Adrenal gland (tissue), 5 donors: ENCODE measurements around the gene SMYD1.

Experiments
- POLR2A ChIP-seq, 2 donors: fragments of 450-650 bp; IDR thresholded peaks; one replicate each; pipeline ENCODE4 v1.6.1; 2017; ENCODE audit warnings: antibody characterized with exemption in 2 of 2, mild to moderate bottlenecking in 2 of 2, moderate library complexity in 1 of 2
- TF ChIP-seq, protein P1 (sequence below), 6 experiments: fragments of 450-650 bp in 4 of 6; fragments of 200-600 bp in 2 of 6; sonication (generic) in 1 of 6; IDR thresholded peaks; 1 replicate in 5 of 6; 2 replicates in 1 of 6; pipeline versions ENCODE4 v1.5.1 to v1.8.0; 2016 to 2021; ENCODE audit warnings: antibody characterized with exemption in 6 of 6, mild to moderate bottlenecking in 2 of 6, moderate library complexity in 1 of 6
- donor health status: DM: no; HTN: no; CAD: no.

DNA sequence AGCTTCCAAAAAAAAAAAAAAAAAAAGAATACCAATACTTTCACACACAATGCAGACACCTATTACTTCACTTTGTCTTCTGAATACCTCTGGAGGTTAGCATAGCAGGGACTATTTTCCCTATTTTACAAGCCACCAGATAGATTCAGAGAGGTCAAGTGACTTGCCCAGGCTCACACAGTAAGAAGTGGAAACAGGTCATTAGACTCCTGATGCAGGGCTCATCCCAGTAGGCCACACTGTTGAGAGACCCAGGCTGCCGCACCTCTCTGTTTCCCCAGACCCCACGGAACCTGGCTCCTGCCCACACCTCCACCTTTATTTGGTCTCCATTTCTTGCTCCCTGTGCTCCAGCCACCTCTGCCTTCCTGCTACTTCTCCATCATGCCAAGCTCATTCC lies 19.4 kb downstream of the SMYD1 start:
- TF ChIP-seq, protein P1, sequence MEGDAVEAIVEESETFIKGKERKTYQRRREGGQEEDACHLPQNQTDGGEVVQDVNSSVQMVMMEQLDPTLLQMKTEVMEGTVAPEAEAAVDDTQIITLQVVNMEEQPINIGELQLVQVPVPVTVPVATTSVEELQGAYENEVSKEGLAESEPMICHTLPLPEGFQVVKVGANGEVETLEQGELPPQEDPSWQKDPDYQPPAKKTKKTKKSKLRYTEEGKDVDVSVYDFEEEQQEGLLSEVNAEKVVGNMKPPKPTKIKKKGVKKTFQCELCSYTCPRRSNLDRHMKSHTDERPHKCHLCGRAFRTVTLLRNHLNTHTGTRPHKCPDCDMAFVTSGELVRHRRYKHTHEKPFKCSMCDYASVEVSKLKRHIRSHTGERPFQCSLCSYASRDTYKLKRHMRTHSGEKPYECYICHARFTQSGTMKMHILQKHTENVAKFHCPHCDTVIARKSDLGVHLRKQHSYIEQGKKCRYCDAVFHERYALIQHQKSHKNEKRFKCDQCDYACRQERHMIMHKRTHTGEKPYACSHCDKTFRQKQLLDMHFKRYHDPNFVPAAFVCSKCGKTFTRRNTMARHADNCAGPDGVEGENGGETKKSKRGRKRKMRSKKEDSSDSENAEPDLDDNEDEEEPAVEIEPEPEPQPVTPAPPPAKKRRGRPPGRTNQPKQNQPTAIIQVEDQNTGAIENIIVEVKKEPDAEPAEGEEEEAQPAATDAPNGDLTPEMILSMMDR (IDR thresholded peaks at IDR 0.05): no peak
- TF ChIP-seq POLR2A (IDR thresholded peaks at IDR 0.05): no peak
